Endothelial cell of umbilical vein (primary cell): ENCODE results near the gene UTRN. TPM values are rescaled to one million over a fixed set of nuclear protein-coding genes. Genes with fewer than 3 reads are reported as not detected.

ENCODE experiments used
- BruUV-seq: library from RNA; stranded (reverse); fragments of 400-500 nt; replicated peaks from 2 replicates; lab custom pipeline; 2021; lab: Mats Ljungman, UMichigan
- CTCF ChIA-PET: fragments of 300-600, 350-600 bp; sonication (Branson Sonifier 250); formaldehyde crosslinking; loops from one replicate; lab custom pipeline; 2021; ENCODE audit warnings: antibody characterized with exemption, inconsistent platforms; lab: Charles Lee
- POLR2A ChIA-PET: fragments of 300-600, 350-600 bp; sonication (Branson Sonifier 250); formaldehyde crosslinking; loops from one replicate; lab custom pipeline; 2021; ENCODE audit warnings: antibody characterized with exemption, inconsistent platforms; lab: Charles Lee
- DNase-seq: peaks from one replicate; pipeline ENCODE4 v3.0.0-alpha.2; 2011; ENCODE audit warnings: low read depth, low spot score
- FAIRE-seq: peaks from 2 replicates; lab custom pipeline; 2011; peaks lifted over from hg19 to GRCh38; lab: Jason Lieb, UNC
- H2AFZ ChIP-seq: 2 replicates; pipeline ENCODE4 v1.6.0; 2012; ENCODE audit warnings: low read depth, low read length, control low read depth, inconsistent platforms
- H3K27ac ChIP-seq: 2 replicates; pipeline ENCODE4 v1.5.1; 2011; ENCODE audit warnings: low read depth, mild to moderate bottlenecking, control low read depth, low read length, moderate library complexity; ENCODE audit not compliant: insufficient read depth
- H3K27me3 ChIP-seq, 2 experiments: 2 replicates each; pipeline versions ENCODE4 v1.6.0 to v1.6.1; 2011; ENCODE audit warnings: low read length in 2 of 2, mixed read lengths in 1 of 2; ENCODE audit not compliant: control insufficient read depth in 2 of 2, insufficient read depth in 2 of 2
- H3K36me3 ChIP-seq, 2 experiments: 2 replicates in 1 of 2; 3 replicates in 1 of 2; pipeline ENCODE4 v1.5.1; 2011; ENCODE audit warnings: low read length in 2 of 2, mild to moderate bottlenecking in 1 of 2, moderate library complexity in 1 of 2; ENCODE audit not compliant: control insufficient read depth in 2 of 2, insufficient read depth in 2 of 2; ENCODE audit errors: extremely low read depth in 1 of 2
- H3K4me1 ChIP-seq: 3 replicates; pipeline ENCODE4 v1.5.1; 2011; ENCODE audit warnings: mild to moderate bottlenecking, low read length; ENCODE audit not compliant: control insufficient read depth, insufficient read depth; ENCODE audit errors: extremely low read depth
- H3K4me2 ChIP-seq: 2 replicates; pipeline ENCODE4 v1.6.1; 2011; ENCODE audit warnings: low read length, control low read depth, mixed read lengths; ENCODE audit not compliant: insufficient read depth
- H3K4me3 ChIP-seq, 3 experiments: fragments of 200-600 bp in 1 of 3; sonication (generic), shearing (Covaris generic) in 1 of 3; replicated peaks in 1 of 3; 2 replicates each; pipeline ENCODE4 v1.5.1; 2011 to 2016; ENCODE audit warnings: control low read depth in 3 of 3, low read length in 3 of 3, mild to moderate bottlenecking in 2 of 3, inconsistent platforms in 1 of 3, low read depth in 1 of 3, moderate library complexity in 1 of 3; ENCODE audit not compliant: insufficient read depth in 1 of 3
- H3K79me2 ChIP-seq: 2 replicates; pipeline ENCODE4 v1.6.0; 2012; ENCODE audit warnings: low read length, inconsistent platforms; ENCODE audit not compliant: control insufficient read depth, insufficient read depth
- H3K9ac ChIP-seq: replicated peaks from 2 replicates; pipeline ENCODE3; 2011; ENCODE audit warnings: low read length, control low read depth; ENCODE audit not compliant: insufficient read depth; ENCODE audit errors: extremely low read depth
- H3K9me1 ChIP-seq: replicated peaks from 3 replicates; pipeline ENCODE4 v1.6.0; 2011; ENCODE audit warnings: mild to moderate bottlenecking, low read length; ENCODE audit not compliant: control insufficient read depth, insufficient read depth; ENCODE audit errors: extremely low read depth
- H3K9me3 ChIP-seq: replicated peaks from 2 replicates; pipeline ENCODE4 v1.5.1; 2012; ENCODE audit warnings: low read length, inconsistent platforms; ENCODE audit not compliant: control insufficient read depth, insufficient read depth
- H4K20me1 ChIP-seq: replicated peaks from 2 replicates; pipeline ENCODE3; 2011; ENCODE audit warnings: mild to moderate bottlenecking, low read length; ENCODE audit not compliant: control insufficient read depth, insufficient read depth; ENCODE audit errors: extremely low read depth
- EZH2 ChIP-seq: IDR thresholded peaks from 2 replicates; pipeline ENCODE4 v1.6.1; 2012; ENCODE audit warnings: borderline replicate concordance, low read depth, mild to moderate bottlenecking, moderate library complexity, low read length, inconsistent platforms; ENCODE audit not compliant: severe bottlenecking
- FOS ChIP-seq: IDR thresholded peaks from 2 replicates; pipeline ENCODE4 v1.6.1; 2011; ENCODE audit warnings: mild to moderate bottlenecking, low read length, moderate library complexity, borderline replicate concordance; ENCODE audit not compliant: insufficient read depth
- GATA2 ChIP-seq: IDR thresholded peaks from 2 replicates; pipeline ENCODE4 v1.7.0; 2011; ENCODE audit warnings: low read depth, mild to moderate bottlenecking, moderate library complexity, mixed read lengths, low read length; ENCODE audit not compliant: insufficient read length, insufficient read depth
- JUN ChIP-seq: IDR thresholded peaks from 2 replicates; pipeline ENCODE4 v1.6.1; 2011; ENCODE audit warnings: borderline replicate concordance, low read depth; ENCODE audit not compliant: insufficient read length, insufficient read depth
- MYC ChIP-seq: IDR thresholded peaks from one replicate; pipeline ENCODE4 v1.6.1; 2011; ENCODE audit warnings: mild to moderate bottlenecking, low read depth, low read length
- POLR2A ChIP-seq: IDR thresholded peaks from 2 replicates; pipeline ENCODE4 v1.6.1; 2012; ENCODE audit warnings: low read depth, mild to moderate bottlenecking, control low read depth, low read length
- POLR2AphosphoS5 ChIP-seq: IDR thresholded peaks from 2 replicates; pipeline ENCODE4 v1.6.1; 2012; ENCODE audit warnings: low read depth, mild to moderate bottlenecking, control low read depth, low read length, moderate library complexity; ENCODE audit not compliant: insufficient read depth
- dilution Hi-C: fragments of 300-500 bp; cut with MboI; formaldehyde crosslinking; loops from one replicate; pipeline ENCODE4 v1.15.0; 2019; ENCODE audit warnings: low sequenced_read_pairs; ENCODE audit not compliant: extremely low pct_ligation_motif_present
- intact Hi-C: fragments of 100-400 bp; cut with micrococcal nuclease; formaldehyde crosslinking; loops from one replicate; pipeline ENCODE4 v1.10.0; 2022
- polyA plus RNA-seq, 4 experiments: library from polyadenylated mRNA; depleted of rRNA in 3 of 4; stranded (reverse) in 3 of 4; unstranded in 1 of 4; fragments of >200 nt; gene quantifications; 2 replicates each; pipeline versions ENCODE4 v1.2.1 to v1.2.3, GENCODE V29; 2011 to 2012; ENCODE audit warnings: missing spikeins in 1 of 4
- total RNA-seq: library from RNA; stranded (reverse); gene quantifications from 2 replicates; pipeline ENCODE4 v1.2.3, GENCODE V29; 2021
- TF ChIP-seq, protein P1 (sequence below): IDR thresholded peaks from 2 replicates; pipeline ENCODE4 v1.6.1; 2011; ENCODE audit not compliant: insufficient read depth, insufficient read length
- TF ChIP-seq, protein P2 (sequence below), 2 donors: IDR thresholded peaks; 1 replicate in 1 of 2; 2 replicates in 1 of 2; pipeline ENCODE4 v1.5.1; 2011; ENCODE audit warnings: low read length in 2 of 2, mild to moderate bottlenecking in 2 of 2, moderate library complexity in 2 of 2, control low read depth in 1 of 2, inconsistent platforms in 1 of 2, low read depth in 1 of 2; ENCODE audit not compliant: insufficient read depth in 1 of 2; ENCODE audit errors: extremely low read depth in 1 of 2

Gene UTRN
- total and polyA plus RNA-seq, 2 donors (not counting 3 experiments of a cell fraction or from before 2014, with no cell fraction given): 37.4 to 224 TPM

DNA sequence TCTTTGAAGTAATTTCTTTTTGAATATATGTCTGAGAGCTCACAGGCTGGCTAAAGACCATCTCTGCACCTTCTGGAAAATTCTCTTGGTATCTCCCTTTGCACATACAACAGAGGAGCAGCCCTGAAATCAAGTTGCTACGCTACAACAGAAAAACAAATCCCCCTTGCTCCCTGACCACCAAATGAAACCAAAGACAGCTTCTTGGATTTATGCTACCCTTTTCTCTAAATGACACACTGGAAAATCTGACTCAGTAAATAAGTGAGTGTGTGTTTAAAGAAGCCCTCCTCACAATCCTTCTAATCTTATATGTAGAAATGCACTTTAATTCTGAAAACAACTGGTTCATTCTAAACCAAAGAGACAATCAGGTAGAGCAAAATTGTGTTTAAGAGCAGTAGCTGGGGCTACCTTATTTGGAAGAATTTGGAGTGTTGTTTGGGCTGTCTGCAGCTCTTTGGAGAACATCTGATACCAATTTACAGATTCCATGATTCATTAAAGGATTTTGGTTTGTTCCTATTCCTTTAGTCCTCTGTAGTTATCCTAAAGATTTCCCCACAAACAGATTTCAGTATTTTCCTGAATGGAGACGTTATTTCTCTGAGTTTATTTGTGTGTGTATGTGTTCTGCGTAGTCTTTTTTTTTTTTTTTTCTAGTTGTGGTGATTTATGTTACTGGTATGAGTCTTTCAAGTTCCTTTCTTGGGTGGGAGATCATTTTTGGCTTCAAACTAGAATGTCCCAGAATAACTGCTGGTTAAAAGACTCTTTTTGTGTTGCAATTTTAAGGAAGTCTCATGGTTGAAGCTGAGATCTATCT lies 36.4 kb upstream of the UTRN start:
- dilution Hi-C loops (no loop called here), intact Hi-C loops (no loop called here)
- Histone ChIP-seq H3K9ac (no peak overlapping the region), H4K20me1 (no peaks in the 10 kb centered on the region), H3K9me3 (no peaks in the 10 kb centered on the region), H3K27me3 (peaks cover 0 to 3% of the 10 kb centered on the region in 2 experiments), H3K4me3 (no peak overlapping the region), H3K4me2 (no peak overlapping the region), H3K79me2 (no peaks in the 10 kb centered on the region), H2AFZ (no peak overlapping the region), H3K9me1 (no peaks in the 10 kb centered on the region), H3K36me3 (no peaks in the 10 kb centered on the region), H3K27ac (no peak overlapping the region), H3K4me1 (no peaks in the 10 kb centered on the region)
- DNase-seq (no peak), FAIRE-seq (no peak)
- TF ChIP-seq JUN (no peak), POLR2AphosphoS5 (no peak), EZH2 (no peak), POLR2A (no peak), MYC (no peak), FOS (no peak), GATA2 (no peak)
- TF ChIP-seq, protein P1, sequence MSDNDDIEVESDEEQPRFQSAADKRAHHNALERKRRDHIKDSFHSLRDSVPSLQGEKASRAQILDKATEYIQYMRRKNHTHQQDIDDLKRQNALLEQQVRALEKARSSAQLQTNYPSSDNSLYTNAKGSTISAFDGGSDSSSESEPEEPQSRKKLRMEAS: no peak
- TF ChIP-seq, protein P2, sequence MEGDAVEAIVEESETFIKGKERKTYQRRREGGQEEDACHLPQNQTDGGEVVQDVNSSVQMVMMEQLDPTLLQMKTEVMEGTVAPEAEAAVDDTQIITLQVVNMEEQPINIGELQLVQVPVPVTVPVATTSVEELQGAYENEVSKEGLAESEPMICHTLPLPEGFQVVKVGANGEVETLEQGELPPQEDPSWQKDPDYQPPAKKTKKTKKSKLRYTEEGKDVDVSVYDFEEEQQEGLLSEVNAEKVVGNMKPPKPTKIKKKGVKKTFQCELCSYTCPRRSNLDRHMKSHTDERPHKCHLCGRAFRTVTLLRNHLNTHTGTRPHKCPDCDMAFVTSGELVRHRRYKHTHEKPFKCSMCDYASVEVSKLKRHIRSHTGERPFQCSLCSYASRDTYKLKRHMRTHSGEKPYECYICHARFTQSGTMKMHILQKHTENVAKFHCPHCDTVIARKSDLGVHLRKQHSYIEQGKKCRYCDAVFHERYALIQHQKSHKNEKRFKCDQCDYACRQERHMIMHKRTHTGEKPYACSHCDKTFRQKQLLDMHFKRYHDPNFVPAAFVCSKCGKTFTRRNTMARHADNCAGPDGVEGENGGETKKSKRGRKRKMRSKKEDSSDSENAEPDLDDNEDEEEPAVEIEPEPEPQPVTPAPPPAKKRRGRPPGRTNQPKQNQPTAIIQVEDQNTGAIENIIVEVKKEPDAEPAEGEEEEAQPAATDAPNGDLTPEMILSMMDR (IDR thresholded peaks at IDR 0.05; ENCODE audit: extremely low read depth in 1 of 2, insufficient read depth in 1 of 2, low read depth in 1 of 2, low read length in 2 of 2): no peak
- CTCF ChIA-PET: interaction anchor here (0.7 to 1.1 kb wide), 2 partner anchors 16 to 1121 kb away, joined by 3 to 5 read pairs; no protein-coding TSS in a partner anchor
- POLR2A ChIA-PET: no interaction called here
- BruUV-seq: no TSS peak
